GM12878 (cell line): ENCODE measurements around the gene EMP1.

Experiments
- CTCF ChIP-seq, 3 experiments: IDR thresholded peaks in 2 of 3; conservative IDR thresholded peaks in 1 of 3; 2 replicates each; pipeline ENCODE4 v1.5.1; 2011; ENCODE audit warnings: low read depth in 3 of 3, low read length in 3 of 3, mild to moderate bottlenecking in 3 of 3, control low read depth in 2 of 3, moderate library complexity in 2 of 3, inconsistent platforms in 1 of 3, mixed read lengths in 1 of 3; ENCODE audit not compliant: control insufficient read depth in 2 of 3, insufficient read depth in 1 of 3; ENCODE audit errors: extremely low read depth in 1 of 3
- POLR2A ChIP-seq: IDR thresholded peaks from 2 replicates; pipeline ENCODE4 v1.6.1; 2011; ENCODE audit warnings: low read depth, mild to moderate bottlenecking, low read length
- SMC3 ChIP-seq: IDR thresholded peaks from 2 replicates; pipeline ENCODE4 v1.6.1; 2011; ENCODE audit warnings: low read length, improper control_type of control experiment, borderline replicate concordance
- ZBTB11 ChIP-seq: fragments of 450-650 bp; formaldehyde crosslinking; IDR thresholded peaks from 2 replicates; pipeline ENCODE4 v1.5.0; 2022; ENCODE audit warnings: mild to moderate bottlenecking, missing genetic modification characterization
- ZNF207 ChIP-seq: fragments of 450-650 bp; IDR thresholded peaks from 2 replicates; pipeline ENCODE4 v1.6.1; 2014; ENCODE audit warnings: antibody characterized with exemption, mild to moderate bottlenecking, borderline replicate concordance
- ZNF384 ChIP-seq: IDR thresholded peaks from 2 replicates; pipeline ENCODE4 v1.6.1; 2012; ENCODE audit warnings: low read depth, mild to moderate bottlenecking, low read length, improper control_type of control experiment, borderline replicate concordance
- TF ChIP-seq, protein P1 (sequence below): IDR thresholded peaks from 2 replicates; pipeline ENCODE4 v1.6.1; 2012; ENCODE audit warnings: low read depth, low read length, improper control_type of control experiment

- TF ChIP-seq ZNF384 (no peak), ZBTB11 (no peak), SMC3 (no peak), CTCF (IDR thresholded peaks at IDR 0.05 in 2 of 3, conservative IDR thresholded peaks at IDR 0.05 in 1 of 3; ENCODE audit: control insufficient read depth in 2 of 3, extremely low read depth in 1 of 3, insufficient read depth in 1 of 3, low read depth in 3 of 3, low read length in 3 of 3) (no peak), POLR2A (no peak), ZNF207 (no peak)
- TF ChIP-seq, protein P1, sequence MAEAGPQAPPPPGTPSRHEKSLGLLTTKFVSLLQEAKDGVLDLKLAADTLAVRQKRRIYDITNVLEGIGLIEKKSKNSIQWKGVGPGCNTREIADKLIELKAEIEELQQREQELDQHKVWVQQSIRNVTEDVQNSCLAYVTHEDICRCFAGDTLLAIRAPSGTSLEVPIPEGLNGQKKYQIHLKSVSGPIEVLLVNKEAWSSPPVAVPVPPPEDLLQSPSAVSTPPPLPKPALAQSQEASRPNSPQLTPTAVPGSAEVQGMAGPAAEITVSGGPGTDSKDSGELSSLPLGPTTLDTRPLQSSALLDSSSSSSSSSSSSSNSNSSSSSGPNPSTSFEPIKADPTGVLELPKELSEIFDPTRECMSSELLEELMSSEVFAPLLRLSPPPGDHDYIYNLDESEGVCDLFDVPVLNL: no peak
Observed at GRCh38 chr12:13211191-13211858, 14.8 kb downstream of the EMP1 start.
